ENCODE results near the gene CNGA2. TPM values are rescaled to one million over a fixed set of nuclear protein-coding genes. Genes with fewer than 3 reads are reported as not detected.

The CNGA2 gene
- total RNA-seq, 2 donors from 2014 or later = not detected

DNA sequence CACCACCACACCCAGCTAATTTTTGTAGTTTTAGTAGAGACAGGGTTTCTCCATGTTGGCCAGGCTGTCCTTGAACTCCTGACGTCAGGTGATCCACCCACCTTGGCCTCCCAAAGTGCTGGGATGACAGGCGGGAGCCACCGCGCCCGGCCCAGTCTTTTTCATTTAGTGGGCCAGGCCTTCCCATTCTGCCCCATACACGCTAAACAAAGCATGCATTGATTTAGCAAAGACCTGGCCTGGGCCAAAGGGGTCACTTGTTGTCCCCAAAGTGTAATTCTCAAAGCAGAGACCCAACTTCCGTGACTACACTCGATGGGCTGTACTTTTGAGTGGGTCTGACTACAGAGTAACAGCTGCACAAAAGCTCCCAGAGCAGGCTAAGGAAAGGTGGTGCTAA lies 29.2 kb downstream of the CNGA2 start:
- peak; percentile 13 for DNase-seq (ENCODE audit: low spot score)
- H3K9me3 ChIP-seq = no peaks in the 10 kb centered on the region
- TF ChIP-seq, protein P1, sequence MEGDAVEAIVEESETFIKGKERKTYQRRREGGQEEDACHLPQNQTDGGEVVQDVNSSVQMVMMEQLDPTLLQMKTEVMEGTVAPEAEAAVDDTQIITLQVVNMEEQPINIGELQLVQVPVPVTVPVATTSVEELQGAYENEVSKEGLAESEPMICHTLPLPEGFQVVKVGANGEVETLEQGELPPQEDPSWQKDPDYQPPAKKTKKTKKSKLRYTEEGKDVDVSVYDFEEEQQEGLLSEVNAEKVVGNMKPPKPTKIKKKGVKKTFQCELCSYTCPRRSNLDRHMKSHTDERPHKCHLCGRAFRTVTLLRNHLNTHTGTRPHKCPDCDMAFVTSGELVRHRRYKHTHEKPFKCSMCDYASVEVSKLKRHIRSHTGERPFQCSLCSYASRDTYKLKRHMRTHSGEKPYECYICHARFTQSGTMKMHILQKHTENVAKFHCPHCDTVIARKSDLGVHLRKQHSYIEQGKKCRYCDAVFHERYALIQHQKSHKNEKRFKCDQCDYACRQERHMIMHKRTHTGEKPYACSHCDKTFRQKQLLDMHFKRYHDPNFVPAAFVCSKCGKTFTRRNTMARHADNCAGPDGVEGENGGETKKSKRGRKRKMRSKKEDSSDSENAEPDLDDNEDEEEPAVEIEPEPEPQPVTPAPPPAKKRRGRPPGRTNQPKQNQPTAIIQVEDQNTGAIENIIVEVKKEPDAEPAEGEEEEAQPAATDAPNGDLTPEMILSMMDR (IDR thresholded peaks at IDR 0.05) = no peak
- H3K27ac ChIP-seq = no peak overlapping the region
- no peaks in the 10 kb centered on the region for H3K4me1 ChIP-seq
- H3K36me3 ChIP-seq = no peaks in the 10 kb centered on the region
- no peak overlapping the region for H3K4me3 ChIP-seq
- H3K27me3 ChIP-seq = no peaks in the 10 kb centered on the region

DNA sequence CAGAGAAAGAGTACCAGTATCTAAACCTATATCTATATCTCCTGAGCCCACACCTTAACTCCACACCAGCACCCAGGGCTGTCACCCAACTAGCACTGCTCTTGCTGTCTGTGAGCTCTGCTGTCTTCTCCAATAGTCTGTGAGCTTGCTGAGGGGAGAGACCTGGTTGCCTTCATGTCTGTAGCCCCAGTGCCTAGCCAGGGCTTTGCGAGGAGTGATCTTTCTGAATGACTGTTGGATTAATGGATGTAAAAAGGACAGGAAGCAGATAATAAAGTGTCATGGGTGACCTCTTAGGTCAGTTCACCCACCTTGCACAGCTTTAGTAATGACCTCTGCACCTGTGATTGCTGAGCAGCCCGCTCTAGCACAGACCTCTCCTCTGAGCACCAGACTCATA lies 30.5 kb downstream of the CNGA2 start:
- Histone ChIP-seq H3K36me3 (no peaks in the 10 kb centered on the region), H3K27me3 (no peaks in the 10 kb centered on the region), H3K27ac (no peak overlapping the region), H3K4me1 (no peaks in the 10 kb centered on the region), H3K4me3 (no peak overlapping the region), H3K9me3 (peaks cover 0 to 5% of the 10 kb centered on the region in 2 donors)
- TF ChIP-seq, protein P1 (IDR thresholded peaks at IDR 0.05) = no peak
- DNase-seq (ENCODE audit: low spot score) = peak; percentile 32

DNA sequence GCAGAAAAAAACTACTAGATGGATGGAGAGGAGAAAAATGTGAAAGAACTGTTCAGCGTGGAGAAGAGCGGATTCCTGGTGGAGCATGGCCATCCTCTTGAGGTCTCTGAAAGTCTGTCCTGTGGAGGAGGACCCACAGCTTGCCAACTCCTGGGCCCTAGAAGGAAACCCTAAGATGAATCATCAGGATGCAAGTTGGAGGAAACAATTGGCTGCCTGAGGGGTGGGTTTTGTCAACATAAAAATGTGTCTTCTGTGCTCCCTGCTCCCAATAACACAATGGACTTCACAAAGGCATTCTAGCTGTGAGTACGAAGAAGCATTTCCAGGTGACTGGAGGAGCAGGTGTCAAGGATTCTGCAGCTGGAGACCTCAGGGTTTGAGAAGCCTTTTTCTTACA lies 37.2 kb downstream of the CNGA2 start:
- Histone ChIP-seq H3K36me3 (no peaks in the 10 kb centered on the region), H3K27ac (no peak overlapping the region), H3K4me1 (no peaks in the 10 kb centered on the region), H3K27me3 (no peaks in the 10 kb centered on the region), H3K9me3 (peaks cover 0 to 5% of the 10 kb centered on the region in 2 donors), H3K4me3 (no peak overlapping the region)
- no peak for DNase-seq (ENCODE audit: low spot score)
- TF ChIP-seq, protein P1 (IDR thresholded peaks at IDR 0.05) = no peak

DNA sequence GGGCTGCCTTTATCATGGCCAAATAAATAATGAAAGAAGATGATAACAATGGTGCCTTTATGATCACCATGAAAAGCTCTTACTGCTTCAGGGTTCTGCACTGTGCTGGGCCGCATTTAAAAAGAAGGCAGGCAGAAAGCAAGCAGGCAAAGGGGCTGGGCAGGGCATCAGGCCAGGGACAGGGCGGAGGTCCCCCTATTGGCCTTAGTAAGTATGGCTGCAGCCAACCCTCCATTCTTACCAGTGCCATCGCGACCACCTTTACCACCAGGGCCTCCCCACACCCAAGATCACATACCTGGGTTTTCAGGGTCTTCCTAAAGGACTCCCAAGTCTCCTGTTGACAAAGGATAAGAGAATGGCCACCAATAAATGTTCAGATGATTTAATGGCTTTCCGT lies 38.9 kb downstream of the CNGA2 start:
- peaks cover 0 to 5% of the 10 kb centered on the region in 2 donors for H3K9me3 ChIP-seq
- TF ChIP-seq, protein P1 (IDR thresholded peaks at IDR 0.05) = no peak
- H3K4me3 ChIP-seq = no peak overlapping the region
- peak; percentile 34 for DNase-seq (ENCODE audit: low spot score)
- no peaks in the 10 kb centered on the region for H3K4me1 ChIP-seq
- no peaks in the 10 kb centered on the region for H3K36me3 ChIP-seq
- H3K27ac ChIP-seq = no peak overlapping the region
- H3K27me3 ChIP-seq = no peaks in the 10 kb centered on the region

DNA sequence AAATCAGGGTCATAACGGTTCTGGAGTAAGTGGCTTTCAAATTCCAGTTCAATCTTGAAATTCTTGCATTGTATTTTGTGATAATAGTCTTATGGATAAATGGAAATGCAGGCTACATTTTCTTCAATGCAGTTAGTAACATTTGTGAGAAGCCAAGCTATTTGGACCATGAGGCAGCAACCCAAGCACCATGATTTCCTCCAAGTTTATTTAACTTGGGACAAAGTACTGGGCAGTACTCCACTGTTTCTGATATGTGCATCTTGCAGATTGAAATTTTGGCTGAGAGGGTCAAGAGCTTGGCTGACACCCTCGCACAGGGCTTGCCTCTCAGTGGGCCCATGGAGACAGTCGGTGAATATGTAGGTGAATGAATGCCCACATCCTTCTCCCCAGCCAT lies 39.9 kb downstream of the CNGA2 start:
- no peaks in the 10 kb centered on the region for H3K4me1 ChIP-seq
- no peaks in the 10 kb centered on the region for H3K36me3 ChIP-seq
- H3K9me3 ChIP-seq = peaks cover 0 to 5% of the 10 kb centered on the region in 2 donors
- H3K27me3 ChIP-seq = no peaks in the 10 kb centered on the region
- H3K27ac ChIP-seq = no peak overlapping the region
- DNase-seq (ENCODE audit: low spot score) = peak; percentile 43
- TF ChIP-seq, protein P1 (IDR thresholded peaks at IDR 0.05) = no peak
- no peak overlapping the region for H3K4me3 ChIP-seq

DNA sequence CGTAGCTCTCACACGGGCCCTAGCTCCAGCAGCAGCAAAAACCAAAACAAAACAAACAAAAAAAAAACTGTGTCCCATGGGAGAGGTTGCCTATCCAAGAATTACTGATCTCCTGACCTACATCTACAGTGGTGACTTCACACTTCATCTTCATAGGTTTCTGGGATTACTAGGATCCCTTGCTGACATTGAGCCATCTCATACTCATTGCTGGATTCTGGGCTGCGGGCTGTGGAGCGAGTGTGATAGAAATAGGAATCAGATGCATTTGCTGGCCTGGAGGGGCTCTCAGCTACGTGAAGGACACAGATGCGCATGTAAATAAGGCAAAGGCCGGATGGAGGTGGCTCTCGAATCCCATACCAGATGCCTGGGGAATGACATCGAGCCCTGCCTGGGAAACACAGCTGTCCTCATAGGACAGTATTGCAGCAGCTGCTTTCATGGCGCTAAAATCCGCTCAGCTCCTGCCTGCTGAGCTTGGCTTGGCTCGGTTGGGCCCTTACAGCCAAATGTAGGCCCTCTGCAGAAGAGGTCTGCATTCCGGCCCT lies 41.7 kb downstream of the CNGA2 start:
- no peaks in the 10 kb centered on the region for H3K27me3 ChIP-seq
- H3K9me3 ChIP-seq = no peaks in the 10 kb centered on the region
- H3K4me1 ChIP-seq = no peaks in the 10 kb centered on the region
- H3K36me3 ChIP-seq = no peaks in the 10 kb centered on the region
- no peak overlapping the region for H3K4me3 ChIP-seq
- TF ChIP-seq, protein P1 (IDR thresholded peaks at IDR 0.05) = no peak
- H3K27ac ChIP-seq = no peak overlapping the region
- peak; percentile 56 for DNase-seq (ENCODE audit: low spot score)
